DMS 273 (cell line): ENCODE measurements around the gene LCN6.
"Not testable (repeated sequence)": the region's sequence is repeated elsewhere in the genome, so short reads cannot be mapped to it uniquely, and the experiment has no call there.

Experiments used
- DNase-seq: peaks from one replicate; lab custom pipeline; 2025; ENCODE audit not compliant: unreplicated experiment; lab: John Stamatoyannopoulos, UW

LCN6 gene

DNA sequence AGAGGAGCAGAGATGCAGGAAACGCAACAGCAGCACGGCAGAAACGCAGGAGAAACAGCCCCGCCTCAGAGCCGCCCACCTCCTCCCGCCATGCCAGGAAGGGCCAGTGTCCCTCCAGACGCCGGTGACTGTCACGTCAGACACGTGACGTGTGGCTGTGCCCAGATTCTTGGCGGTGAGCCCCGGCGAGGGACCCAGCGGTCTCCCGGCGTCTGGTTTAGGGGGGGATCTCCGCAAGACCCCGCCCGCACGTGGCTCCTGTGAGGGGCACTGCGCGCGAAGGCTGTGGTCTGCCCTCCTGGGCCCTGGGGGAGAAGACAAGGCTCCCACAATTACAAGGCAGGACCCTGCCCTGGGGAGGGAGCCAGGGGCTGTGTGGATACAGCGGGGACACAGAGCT is 12.1 kb upstream of the LCN6 start:
- DNase-seq, result no peak

DNA sequence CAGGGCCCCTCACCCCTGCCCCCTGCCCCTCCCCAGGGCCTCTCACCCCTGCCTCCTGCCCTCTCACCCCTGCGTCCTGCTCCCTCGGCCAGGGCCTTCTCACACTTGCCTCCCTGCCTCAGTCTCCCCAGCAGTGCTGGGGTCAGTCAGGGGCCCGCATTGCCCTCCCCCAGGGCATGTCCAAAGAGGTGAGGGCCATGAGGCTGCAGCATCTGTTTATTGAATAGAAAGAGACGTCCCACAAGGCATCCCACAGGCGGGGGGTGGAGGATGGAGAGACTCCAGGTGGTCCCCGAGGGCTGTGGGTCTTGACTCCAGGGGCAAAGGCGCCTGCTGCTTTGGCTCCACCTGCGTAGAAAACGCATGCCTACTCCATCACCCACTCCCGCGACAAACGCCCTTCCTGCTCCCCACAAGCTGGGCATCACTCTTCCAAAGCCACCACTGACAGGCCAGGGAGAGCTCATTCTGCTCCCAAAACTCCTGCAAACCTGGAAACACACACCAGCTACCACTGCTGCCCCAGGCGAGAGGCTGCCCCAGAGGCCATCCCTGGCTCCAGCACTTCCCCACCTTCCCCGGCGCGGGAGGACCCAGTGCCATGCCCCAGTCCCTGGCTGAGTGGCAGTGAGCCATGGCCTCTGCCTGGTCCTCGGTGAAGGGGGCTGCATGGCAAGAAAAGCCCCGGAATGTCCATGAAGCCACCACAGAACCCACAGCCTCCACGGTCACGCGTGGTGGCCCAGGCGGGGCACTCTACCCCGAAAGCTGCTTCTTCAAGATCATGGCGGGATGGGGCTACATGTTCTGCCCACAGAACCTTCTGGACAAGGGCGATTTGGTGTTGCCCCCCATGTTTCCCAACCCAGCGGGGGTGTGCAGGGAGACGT is 11.4 kb upstream of the LCN6 start:
- no peak for DNase-seq

DNA sequence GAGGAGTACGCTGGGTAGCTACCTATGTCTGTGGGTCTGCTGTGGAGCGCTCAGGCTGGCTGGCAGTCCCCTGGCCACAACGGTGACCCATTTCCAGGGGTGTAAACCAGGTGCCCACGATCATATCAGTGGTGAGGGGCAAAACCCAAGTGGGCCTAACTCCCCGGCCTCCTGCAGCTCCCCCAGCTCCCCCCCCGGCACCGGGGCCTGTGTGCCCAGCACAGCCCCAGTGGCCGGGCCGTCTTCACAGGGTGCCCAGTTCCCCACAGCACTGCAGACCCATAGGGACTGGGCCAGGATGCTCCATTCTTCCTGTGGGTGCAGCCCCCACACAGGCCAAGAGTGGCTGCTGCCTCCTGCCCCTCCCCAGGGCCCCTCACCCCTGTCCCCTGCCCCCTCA is 10.7 kb upstream of the LCN6 start:
- DNase-seq, result no peak

DNA sequence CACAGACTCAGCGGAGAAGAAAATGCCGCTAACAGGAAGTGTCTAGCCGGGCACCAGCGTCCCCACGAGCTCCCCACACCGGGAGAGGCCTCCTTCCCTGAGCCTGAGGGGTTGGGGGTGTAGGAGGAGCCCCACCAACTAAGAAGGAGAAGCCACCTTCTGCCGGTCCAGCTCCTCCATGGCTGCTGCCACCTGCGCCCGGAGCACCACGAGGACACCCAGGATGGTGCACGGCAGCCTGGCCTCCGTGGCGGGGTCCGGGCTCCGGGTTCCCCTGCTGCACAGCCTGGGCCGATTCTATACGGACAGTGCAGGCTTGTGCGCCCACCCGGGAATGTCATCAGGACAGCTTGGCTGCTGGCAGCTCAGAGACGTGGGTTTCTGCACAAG is 9.4 kb upstream of the LCN6 start:
- DNase-seq, result no peak

DNA sequence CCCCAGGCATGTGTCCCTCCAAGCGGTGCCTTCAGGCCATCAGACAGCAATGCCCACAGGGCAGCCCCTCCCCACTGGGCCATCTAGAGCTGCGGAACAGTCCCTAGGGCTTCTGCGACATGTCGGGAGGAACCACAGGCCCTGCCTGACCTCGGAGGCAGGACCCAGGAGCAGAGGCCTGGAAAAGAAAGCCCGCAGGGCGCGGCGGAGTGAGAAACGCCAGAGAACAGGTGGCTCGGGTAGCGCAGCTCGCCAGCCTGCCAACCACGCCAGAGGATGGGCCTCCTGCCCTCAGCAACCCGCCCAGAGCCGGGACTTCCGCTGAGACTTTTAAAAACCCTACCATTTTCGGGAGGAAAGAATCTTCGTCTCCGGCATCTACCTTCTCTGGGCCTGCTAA is 9.0 kb upstream of the LCN6 start:
- DNase-seq, result no peak

DNA sequence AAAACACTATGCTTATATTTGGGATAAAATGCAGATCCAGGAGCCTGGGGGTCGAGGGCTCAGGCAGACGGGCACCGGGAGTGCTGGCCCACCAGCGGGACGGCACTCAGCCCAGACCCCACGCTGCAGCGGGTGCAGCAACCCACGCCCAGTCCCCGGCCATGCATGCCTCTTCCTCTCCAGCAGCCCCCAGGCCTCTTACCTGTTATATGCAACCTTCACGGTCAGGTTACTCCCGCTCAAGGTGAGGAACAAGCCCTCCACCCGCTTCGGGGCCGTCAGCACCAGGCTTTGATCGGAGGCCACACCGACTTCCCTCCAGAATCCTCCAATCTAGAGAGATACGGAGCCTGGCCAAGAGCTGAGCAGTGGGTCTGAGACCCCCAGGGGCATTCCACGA is 8.5 kb upstream of the LCN6 start:
- DNase-seq, result no peak

DNA sequence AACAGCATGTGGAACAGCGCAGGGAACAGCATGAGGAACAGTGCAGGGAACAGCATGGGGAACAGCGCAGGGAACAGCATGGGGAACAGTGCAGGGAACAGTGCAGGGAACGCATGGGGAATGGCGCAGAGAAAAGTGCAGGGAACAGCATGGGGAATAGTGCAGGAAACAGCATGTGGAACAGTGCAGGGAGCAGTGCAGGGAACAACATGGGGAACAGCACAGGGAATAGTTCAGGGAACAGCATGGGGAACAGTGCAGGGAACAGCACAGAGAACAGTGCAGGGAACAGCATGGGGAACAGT is 7.8 kb upstream of the LCN6 start:
- DNase-seq, result no peak

DNA sequence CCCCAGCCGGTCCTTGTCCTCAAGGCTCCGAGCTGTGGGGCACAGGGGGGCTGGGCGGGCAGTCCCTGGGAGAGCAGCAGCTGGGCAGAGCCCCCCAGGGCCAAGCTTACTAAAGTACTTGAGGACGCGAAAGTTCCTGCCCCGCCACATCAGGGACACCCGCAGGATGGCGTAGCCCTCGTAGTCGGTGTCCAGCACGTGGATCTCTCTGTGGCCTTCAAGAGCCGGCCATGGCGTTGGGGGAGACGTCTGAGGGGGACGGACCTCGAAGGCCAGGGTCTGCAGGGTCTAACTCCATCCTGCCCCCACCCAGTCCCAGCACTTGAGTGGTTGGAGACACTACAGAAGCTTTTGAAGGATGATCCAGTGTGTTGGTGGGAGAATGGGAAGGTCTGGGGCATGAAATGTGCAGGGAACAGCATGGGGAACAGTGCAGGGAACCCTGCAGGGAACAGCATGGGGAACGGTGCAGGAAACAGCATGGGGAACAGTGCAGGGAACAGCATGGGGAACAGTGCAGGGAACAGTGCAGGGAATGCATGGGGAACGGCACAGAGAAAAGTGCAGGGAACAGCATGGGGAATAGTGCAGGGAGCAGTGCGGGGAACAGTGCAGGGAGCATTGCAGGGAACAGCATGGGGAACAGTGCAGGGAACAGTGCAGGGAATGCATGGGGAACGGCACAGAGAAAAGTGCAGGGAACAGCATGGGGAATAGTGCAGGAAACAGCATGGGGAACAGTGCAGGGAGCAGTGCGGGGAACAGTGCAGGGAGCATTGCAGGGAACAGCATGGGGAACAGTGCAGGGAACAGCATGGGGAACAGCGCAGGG is 7.2 kb upstream of the LCN6 start:
- DNase-seq, result not testable (repeated sequence)

DNA sequence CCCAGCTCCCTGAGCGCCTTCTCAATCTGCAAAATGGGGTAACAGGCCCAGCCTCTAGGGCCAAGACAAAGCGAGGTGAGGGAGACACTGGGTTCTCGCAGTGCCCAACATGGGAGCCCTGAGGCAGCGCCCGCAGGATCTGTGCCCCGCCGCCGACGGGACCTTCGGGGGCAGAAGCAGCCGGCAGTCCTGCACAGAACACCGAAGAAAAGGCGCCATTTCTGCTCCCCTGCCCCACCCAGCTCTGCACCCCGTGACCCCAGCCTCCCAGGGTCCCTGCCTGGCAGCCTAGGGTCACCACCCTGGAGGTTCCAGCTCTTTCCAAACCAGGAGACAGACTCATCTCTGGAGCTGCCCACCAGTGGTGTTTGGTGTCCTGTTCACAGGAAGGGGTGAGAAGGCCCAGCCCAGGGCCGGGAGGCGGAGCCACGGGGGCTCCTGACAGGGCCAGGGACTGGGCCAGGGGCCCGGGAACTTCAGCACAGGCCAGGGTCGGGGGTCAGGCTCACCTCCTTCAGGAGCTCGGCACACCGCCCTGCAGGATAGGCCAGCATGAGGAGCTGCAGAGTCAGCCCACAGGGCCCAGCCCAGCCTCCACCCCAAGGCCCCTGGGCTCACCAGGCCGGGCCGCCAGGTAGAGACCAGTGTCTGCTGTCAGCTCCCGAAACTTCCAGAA is 6.4 kb upstream of the LCN6 start:
- DNase-seq, result no peak

DNA sequence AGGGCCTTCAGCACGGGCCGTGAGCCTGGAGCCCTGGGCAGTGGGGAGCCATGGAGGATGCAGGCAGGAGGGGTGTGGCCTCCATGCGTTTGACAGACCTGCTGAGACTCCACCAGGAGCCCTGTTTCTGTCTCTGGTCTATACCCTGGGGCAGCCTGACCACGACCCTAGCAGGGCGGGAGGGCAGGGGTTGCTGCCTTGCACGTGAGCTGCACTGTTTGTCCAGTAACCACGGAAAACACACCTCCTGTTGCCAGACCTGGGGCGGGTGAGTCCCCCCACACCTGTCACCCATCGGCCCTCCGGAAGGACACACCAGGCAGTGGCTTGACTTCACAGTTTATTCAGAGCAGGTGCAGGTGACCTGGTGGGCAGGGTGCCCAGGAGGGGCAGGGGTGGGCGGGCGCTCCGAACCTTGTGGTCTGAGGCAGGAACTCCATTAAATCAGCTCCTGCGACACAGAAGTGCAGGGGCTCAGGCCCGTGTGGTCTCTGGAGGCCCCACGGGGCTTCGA is 5.8 kb upstream of the LCN6 start:
- no peak for DNase-seq

DNA sequence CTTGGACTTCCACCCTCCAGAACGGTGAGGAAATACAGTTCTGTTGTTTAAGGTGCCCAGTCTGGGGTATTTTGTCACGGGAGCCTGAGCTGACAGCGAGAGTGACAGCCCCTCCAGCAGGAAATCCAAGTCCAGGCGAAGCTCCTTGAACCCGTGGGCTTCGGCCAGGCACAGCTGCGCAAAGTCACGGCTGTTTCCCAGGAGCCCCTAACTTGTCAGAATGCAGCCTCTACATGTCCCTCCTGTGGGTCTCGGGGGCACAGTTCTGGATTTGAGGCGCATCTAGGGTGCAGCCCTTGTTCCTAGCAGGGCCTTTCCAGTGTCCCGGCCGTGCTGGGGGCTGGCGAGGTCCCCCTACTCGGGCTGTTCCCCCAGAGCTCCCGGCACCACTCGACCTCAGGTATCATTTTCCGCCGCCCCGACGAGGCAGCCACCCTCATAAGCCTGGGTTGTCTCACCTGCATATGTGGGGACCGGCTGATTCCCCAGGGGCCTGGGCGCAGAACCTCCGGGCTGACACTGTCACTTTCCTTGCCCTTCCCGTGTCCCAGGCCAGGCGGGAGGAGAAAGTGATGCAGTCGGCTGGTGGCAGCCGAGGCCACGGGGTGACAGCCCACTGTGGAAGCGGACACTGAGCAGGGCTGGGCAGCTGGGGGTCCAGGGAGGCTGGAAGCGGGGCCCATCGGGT is 5.2 kb upstream of the LCN6 start:
- DNase-seq, result no peak

DNA sequence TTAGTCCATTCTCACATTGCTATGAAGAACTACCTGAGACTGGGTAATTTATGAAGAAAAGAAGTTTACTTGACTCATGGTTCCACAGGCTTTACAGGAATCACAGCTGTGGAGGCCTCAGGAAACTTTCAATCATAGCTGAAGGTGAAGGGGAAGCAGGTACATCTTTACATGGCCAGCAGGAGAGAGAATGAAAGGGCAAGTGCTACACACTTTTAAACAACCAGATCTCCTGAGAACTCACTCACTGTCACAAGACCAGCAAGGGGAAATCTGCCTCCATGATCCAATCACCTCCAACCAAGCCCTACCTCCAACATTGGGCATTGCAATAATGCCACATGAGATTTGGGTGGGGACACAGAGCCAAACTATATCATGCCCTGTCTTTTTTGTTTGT is 3.5 kb upstream of the LCN6 start:
- no peak for DNase-seq

DNA sequence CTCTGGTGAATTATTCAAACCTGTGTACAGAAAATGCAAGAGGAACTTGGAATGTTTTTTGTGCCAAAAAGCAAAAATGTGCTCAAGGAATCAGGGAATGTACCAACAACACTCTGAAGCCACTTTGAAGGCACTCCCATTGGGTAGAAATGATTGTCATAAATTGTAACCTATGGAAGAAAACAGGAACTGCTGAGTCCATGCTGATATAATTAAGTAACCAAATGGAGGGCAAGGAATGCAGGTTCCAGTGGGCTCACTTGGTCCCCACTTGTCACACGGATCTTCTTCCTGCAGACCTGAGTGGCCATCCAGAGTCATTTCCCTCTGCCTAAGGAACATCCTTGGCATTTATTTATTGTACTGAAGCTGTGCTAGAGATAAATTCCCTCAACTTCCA is 2.9 kb upstream of the LCN6 start:
- no peak for DNase-seq

DNA sequence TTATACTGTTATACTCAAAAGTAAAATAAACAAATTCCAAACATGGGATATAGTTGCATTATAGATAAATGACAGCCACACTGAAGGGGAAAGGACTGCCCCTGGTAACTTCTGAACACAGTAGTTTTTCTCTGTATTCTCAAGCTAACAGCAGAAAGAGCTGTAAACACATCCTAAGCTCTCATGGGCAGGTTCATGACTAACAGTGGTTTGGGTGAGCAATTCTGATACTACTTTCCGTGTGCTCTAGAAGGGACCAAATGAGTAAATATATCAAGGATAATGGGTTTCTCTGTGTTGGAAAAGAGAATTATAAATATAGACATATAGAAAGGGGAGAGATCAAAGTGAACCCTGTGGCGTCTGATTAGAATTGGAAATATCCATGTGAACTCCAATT is 2.2 kb upstream of the LCN6 start:
- DNase-seq, result no peak

DNA sequence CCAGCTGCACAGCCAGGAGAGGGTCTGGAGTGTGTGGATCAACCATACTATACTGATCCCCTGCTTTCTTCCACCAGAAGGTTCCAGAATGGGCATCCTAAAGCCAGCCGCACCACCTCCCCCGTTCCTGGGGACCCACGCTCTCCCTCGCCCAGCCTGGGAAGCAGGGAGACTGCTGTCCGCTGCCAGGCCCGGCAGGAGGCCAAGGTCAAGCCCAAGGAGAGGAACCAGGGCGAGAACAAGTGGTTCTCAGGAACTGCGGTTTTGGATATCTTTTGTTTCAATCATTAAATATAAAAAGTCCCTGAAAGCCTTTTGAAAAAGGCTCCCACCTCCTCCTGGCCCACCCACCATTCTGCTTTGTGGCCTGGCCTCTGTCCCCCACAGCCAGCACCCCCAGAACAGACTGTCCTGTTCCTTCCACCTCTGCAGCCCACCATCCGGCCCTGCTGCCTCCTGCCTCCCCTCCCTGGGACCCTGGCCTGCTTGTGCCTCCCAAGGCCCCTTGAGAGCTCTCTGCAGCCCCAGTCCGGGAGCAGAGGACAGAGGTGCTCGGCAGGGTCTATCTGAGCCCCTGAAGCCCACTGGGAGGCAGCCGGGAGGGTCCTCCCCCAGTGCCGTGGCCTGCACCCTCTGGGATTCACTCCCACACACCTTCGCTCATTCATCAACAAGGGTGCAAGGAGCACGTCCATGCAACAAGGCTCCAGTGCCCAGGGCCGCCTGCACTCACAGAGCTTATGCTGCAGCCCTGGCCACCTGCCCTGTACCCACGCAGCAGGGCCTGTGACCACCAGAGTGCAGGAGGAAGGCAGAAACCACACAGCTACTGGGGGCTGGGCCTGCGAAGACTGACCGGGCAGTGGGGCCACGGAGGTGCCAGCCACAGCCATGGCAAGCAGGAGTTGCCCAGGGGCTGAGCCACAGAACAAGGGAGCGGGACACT is 614 bp upstream of the LCN6 start:
- no peak for DNase-seq

DNA sequence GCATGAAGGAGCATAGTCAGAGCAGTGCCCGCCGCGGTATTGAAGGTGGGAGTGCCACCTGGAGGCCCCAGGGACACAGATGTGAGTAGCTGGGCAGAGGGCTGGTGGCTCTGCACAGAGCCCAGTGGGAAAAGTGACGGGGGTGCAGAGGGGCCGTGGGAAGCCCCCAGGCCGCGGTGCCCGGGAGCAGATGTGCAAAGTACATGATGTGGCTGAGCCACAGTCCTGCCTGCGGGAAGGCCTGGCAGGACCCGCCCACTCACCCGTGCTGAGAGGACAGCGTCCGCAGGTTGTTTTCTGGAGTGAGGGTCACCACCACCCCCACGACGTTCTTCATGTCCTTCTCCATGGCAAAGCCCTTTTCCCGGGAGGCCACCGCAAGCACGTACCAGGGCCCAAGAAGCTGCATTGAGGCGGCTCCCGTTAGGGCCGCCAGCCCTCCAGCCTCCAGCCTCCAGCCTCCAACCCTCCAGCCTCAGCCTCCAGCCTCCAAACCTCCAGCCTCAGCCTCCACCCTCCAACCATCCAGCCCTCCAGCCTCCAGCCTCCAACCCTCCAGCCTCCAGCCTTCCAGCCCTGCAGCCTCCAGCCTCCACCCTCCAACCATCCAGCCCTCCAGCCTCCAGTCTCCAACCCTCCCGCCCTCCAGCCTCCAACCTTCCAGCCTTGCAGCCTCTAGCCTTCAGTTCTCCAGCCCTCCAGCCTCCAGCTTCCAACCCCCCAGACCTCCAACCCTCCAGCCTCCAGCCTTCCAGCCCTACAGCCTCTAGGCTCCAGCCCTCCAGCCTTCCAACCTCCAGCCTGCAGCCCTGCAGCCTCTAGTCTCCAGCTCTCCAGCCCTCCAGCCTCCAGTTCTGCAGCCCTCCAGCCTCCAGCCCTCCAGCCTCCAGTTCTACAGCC is 914 bp downstream of the LCN6 start:
- DNase-seq, result no peak

DNA sequence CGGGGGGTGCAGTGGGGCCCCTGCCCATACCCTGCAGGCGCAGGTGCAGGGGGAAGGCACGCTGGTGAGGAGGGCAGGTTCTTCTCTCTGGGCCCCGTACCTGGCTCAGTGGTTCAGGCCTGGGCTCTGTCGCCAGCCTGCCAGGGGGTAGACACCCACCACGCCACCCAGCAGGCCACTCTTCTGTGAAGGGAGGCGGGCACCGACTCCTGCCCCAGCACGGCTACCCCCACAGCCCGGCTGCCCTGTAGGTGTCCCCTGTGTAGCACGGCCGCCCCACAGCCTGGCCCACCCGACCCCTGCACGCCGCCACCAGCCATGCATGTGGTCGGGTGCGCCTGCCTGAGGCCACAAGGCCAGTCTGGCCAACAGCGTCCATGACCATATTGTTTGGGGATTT is 1.7 kb downstream of the LCN6 start:
- no peak for DNase-seq

DNA sequence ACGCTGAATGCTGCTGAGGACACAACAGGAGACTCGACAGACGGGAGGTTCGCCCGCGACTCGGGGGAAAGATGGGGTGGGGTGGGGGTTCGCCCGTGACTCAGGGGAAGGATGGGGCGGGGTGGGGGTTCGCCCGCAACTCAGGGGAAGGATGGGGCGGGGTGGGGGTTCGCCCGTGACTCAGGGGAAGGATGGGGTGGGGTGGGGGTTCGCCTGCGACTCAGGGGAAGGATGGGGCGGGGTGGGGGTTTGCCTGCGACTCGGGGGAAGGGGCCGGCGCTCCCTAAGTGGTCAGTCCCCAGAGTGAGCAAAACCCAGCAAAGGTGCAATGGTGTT is 2.2 kb downstream of the LCN6 start:
- DNase-seq, result no peak
